ENCODE results near the gene PPP1R14B.
"Not testable (repeated sequence)": the region's sequence is repeated elsewhere in the genome, so short reads cannot be mapped to it uniquely, and the experiment has no call there.

PPP1R14B gene

GRCh38 chr11:64251753-64252002 is 4.9 kb upstream of the PPP1R14B start:
- TF ChIP-seq POLR2AphosphoS5 (IDR thresholded peaks at IDR 0.05; ENCODE audit: borderline replicate concordance, low read depth, low read length) (no peak), FOXP2 (optimal IDR thresholded peaks at IDR 0.05; ENCODE audit: control extremely low read depth, extremely low read length, insufficient read depth) (no peak), EZH2 (IDR thresholded peaks at IDR 0.05) (no peak)
- H3K27ac ChIP-seq: no peak overlapping the region
- DNase-seq (ENCODE audit: low read depth, low spot score): no peak

GRCh38 chr11:64251016-64251752 is 4.4 kb upstream of the PPP1R14B start, which contains the start of gene PLCB3:
TSS of gene PLCB3 (plus strand) at chr11:64251530. CDS start at chr11:64251650, 120 bp downstream.
- H3K9me3 ChIP-seq (ENCODE audit: low read depth, low read length): no peaks in the 10 kb centered on the region
- no peak for DNase-seq (ENCODE audit: low read depth, low spot score)
- no peak for TF ChIP-seq EZH2 (IDR thresholded peaks at IDR 0.05)
- peak; percentile 64; the same call in 1 of the 2 replicates for TF ChIP-seq POLR2AphosphoS5 (IDR thresholded peaks at IDR 0.05; ENCODE audit: borderline replicate concordance, low read depth, low read length)
- TF ChIP-seq FOXP2 (optimal IDR thresholded peaks at IDR 0.05; ENCODE audit: control extremely low read depth, extremely low read length, insufficient read depth): no peak
- H3K27ac ChIP-seq: no peak within 1 kb of the TSS
- H3K9ac ChIP-seq (ENCODE audit: insufficient read length): peak within 1 kb of the TSS; percentile 83
- peak within 1 kb of the TSS; percentile 94 for H3K4me3 ChIP-seq
- peaks cover 10% of the 10 kb centered on the region; the same call in 1 of the 2 replicates for H3K36me3 ChIP-seq (ENCODE audit: insufficient read depth, low read length)

More at GRCh38 chr11:64251753-64252002, 4.9 kb upstream of the PPP1R14B start:
- H3K9ac ChIP-seq (ENCODE audit: insufficient read length): peak overlapping the region; percentile 83
- peaks cover 15% of the 10 kb centered on the region; the same call in 1 of the 2 replicates for H3K36me3 ChIP-seq (ENCODE audit: insufficient read depth, low read length)
- peak overlapping the region; percentile 94 for H3K4me3 ChIP-seq
- H3K9me3 ChIP-seq (ENCODE audit: low read depth, low read length): no peaks in the 10 kb centered on the region

- H3K27ac ChIP-seq: no peak overlapping the region
- no peak for TF ChIP-seq FOXP2 (optimal IDR thresholded peaks at IDR 0.05; ENCODE audit: control extremely low read depth, extremely low read length, insufficient read depth)
- H3K4me3 ChIP-seq: peak overlapping the region; percentile 94
- H3K9me3 ChIP-seq (ENCODE audit: low read depth, low read length): no peaks in the 10 kb centered on the region
- DNase-seq (ENCODE audit: low read depth, low spot score): no peak
- H3K9ac ChIP-seq (ENCODE audit: insufficient read length): peak overlapping the region; percentile 74
- peaks cover 4% of the 10 kb centered on the region; the same call in 1 of the 2 replicates for H3K36me3 ChIP-seq (ENCODE audit: insufficient read depth, low read length)
Measured at GRCh38 chr11:64250415-64251015, 3.8 kb upstream of the PPP1R14B start.

GRCh38 chr11:64249563-64250414 is 3.0 kb upstream of the PPP1R14B start:
- DNase-seq (ENCODE audit: low read depth, low spot score): no peak
- Histone ChIP-seq H3K36me3 (ENCODE audit: insufficient read depth, low read length) (no peaks in the 10 kb centered on the region; the same call in 1 of the 2 replicates), H3K4me3 (no peak overlapping the region), H3K27ac (no peak overlapping the region), H3K9me3 (ENCODE audit: low read depth, low read length) (no peaks in the 10 kb centered on the region), H3K9ac (ENCODE audit: insufficient read length) (no peak overlapping the region)
- no peak for TF ChIP-seq FOXP2 (optimal IDR thresholded peaks at IDR 0.05; ENCODE audit: control extremely low read depth, extremely low read length, insufficient read depth)
- no peak for TF ChIP-seq EZH2 (IDR thresholded peaks at IDR 0.05)
- TF ChIP-seq POLR2AphosphoS5 (IDR thresholded peaks at IDR 0.05; ENCODE audit: borderline replicate concordance, low read depth, low read length): no peak

- no peak overlapping the region for H3K4me3 ChIP-seq
- no peak overlapping the region for H3K27ac ChIP-seq
- H3K9ac ChIP-seq (ENCODE audit: insufficient read length): no peak overlapping the region
- DNase-seq (ENCODE audit: low read depth, low spot score): no peak
- TF ChIP-seq POLR2AphosphoS5 (IDR thresholded peaks at IDR 0.05; ENCODE audit: borderline replicate concordance, low read depth, low read length) (no peak), FOXP2 (optimal IDR thresholded peaks at IDR 0.05; ENCODE audit: control extremely low read depth, extremely low read length, insufficient read depth) (no peak), EZH2 (IDR thresholded peaks at IDR 0.05) (no peak)
- no peaks in the 10 kb centered on the region for H3K9me3 ChIP-seq (ENCODE audit: low read depth, low read length)
- peaks cover 3% of the 10 kb centered on the region; the same call in 1 of the 2 replicates for H3K36me3 ChIP-seq (ENCODE audit: insufficient read depth, low read length)
Measured at GRCh38 chr11:64249038-64249437, 2.3 kb upstream of the PPP1R14B start.

GRCh38 chr11:64248578-64248977 is 1.8 kb upstream of the PPP1R14B start:
- no peak for TF ChIP-seq EZH2 (IDR thresholded peaks at IDR 0.05)
- no peak for TF ChIP-seq FOXP2 (optimal IDR thresholded peaks at IDR 0.05; ENCODE audit: control extremely low read depth, extremely low read length, insufficient read depth)
- no peak for TF ChIP-seq POLR2AphosphoS5 (IDR thresholded peaks at IDR 0.05; ENCODE audit: borderline replicate concordance, low read depth, low read length)
- no peak for DNase-seq (ENCODE audit: low read depth, low spot score)
- Histone ChIP-seq H3K4me3 (no peak overlapping the region), H3K27ac (peak overlapping the region; percentile 86; the same call in 1 of the 2 replicates), H3K36me3 (ENCODE audit: insufficient read depth, low read length) (peaks cover 4% of the 10 kb centered on the region; the same call in 1 of the 2 replicates), H3K9ac (ENCODE audit: insufficient read length) (no peak overlapping the region), H3K9me3 (ENCODE audit: low read depth, low read length) (no peaks in the 10 kb centered on the region)

GRCh38 chr11:64247729-64248531 is 1.2 kb upstream of the PPP1R14B start:
- Histone ChIP-seq H3K36me3 (ENCODE audit: insufficient read depth, low read length) (peaks cover 4% of the 10 kb centered on the region; the same call in 1 of the 2 replicates), H3K4me3 (no peak overlapping the region), H3K27ac (peak overlapping the region; percentile 86), H3K9ac (ENCODE audit: insufficient read length) (peak overlapping the region; percentile 37), H3K9me3 (ENCODE audit: low read depth, low read length) (no peaks in the 10 kb centered on the region)
- DNase-seq (ENCODE audit: low read depth, low spot score): no peak
- TF ChIP-seq FOXP2 (optimal IDR thresholded peaks at IDR 0.05; ENCODE audit: control extremely low read depth, extremely low read length, insufficient read depth): no peak
- TF ChIP-seq POLR2AphosphoS5 (IDR thresholded peaks at IDR 0.05; ENCODE audit: borderline replicate concordance, low read depth, low read length): no peak; the same call in 1 of the 2 replicates
- TF ChIP-seq EZH2 (IDR thresholded peaks at IDR 0.05): no peak

GRCh38 chr11:64246621-64246870 is 197 bp downstream of the PPP1R14B start:
- peak overlapping the region; percentile 99 for H3K4me3 ChIP-seq
- H3K27ac ChIP-seq; H3K36me3 ChIP-seq (ENCODE audit: insufficient read depth, low read length); H3K9me3 ChIP-seq (ENCODE audit: low read depth, low read length); H3K9ac ChIP-seq (ENCODE audit: insufficient read length); DNase-seq (ENCODE audit: low read depth, low spot score): not testable (repeated sequence)
